Osteocyte (in vitro differentiated cells): ENCODE measurements around the gene RAB6A. TPM values are rescaled to one million over a fixed set of nuclear protein-coding genes. Genes with fewer than 3 reads are reported as not detected.
"Not testable (repeated sequence)": the region's sequence is repeated elsewhere in the genome, so short reads cannot be mapped to it uniquely, and the experiment has no call there.

Experiments
- DNase-seq: peaks from one replicate; pipeline ENCODE4 v3.0.0; 2021; ENCODE audit warnings: mixed read lengths; ENCODE audit not compliant: unreplicated experiment; ENCODE audit errors: extremely low spot score
- H3K27ac Mint-ChIP-seq: one replicate; pipeline ENCODE4 v1.8.0; 2021; ENCODE audit warnings: mild to moderate bottlenecking, mixed read lengths; ENCODE audit not compliant: unreplicated experiment
- H3K27me3 Mint-ChIP-seq: one replicate; pipeline ENCODE4 v1.8.0; 2021; ENCODE audit warnings: mixed read lengths; ENCODE audit not compliant: unreplicated experiment
- H3K36me3 Mint-ChIP-seq: one replicate; pipeline ENCODE4 v1.8.0; 2021; ENCODE audit warnings: mixed read lengths; ENCODE audit not compliant: unreplicated experiment
- H3K4me1 Mint-ChIP-seq: one replicate; pipeline ENCODE4 v1.8.0; 2021; ENCODE audit warnings: mixed read lengths; ENCODE audit not compliant: unreplicated experiment
- H3K4me3 Mint-ChIP-seq: one replicate; pipeline ENCODE4 v1.8.0; 2021; ENCODE audit warnings: mild to moderate bottlenecking, moderate library complexity, mixed read lengths; ENCODE audit not compliant: unreplicated experiment
- H3K9me3 Mint-ChIP-seq: one replicate; pipeline ENCODE4 v1.8.0; 2021; ENCODE audit warnings: mixed read lengths; ENCODE audit not compliant: unreplicated experiment
- total RNA-seq: library from RNA; stranded (reverse); gene quantifications from 2 replicates; pipeline ENCODE4 v1.2.1, GENCODE V29; 2021
- TF ChIP-seq, protein P1 (sequence below): fragments of 200-600 bp; sonication (generic); IDR thresholded peaks from 2 replicates; pipeline ENCODE4 v1.5.0; 2021; ENCODE audit warnings: antibody characterized with exemption, mild to moderate bottlenecking, moderate library complexity

Gene RAB6A
- total RNA-seq, 1 donor from 2014 or later = 145 TPM

DNA sequence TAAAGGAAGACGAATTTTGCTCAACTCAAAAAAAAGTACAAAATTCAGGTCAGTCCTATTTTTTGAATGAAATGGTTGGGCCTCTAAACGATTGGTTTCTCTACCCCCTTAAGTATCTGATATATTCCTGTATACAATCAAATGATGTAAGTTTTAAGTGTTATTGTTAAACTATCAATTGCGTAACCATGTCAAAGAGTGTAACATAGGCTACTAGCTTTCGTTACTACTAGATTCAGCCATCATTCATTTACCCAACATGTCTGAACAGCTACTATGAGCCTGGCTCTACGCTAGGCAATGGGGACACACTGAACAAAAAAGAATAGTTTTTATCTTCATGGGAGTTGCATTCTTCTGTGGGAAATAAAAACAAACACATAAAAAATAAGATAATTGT lies 3.3 kb downstream of the RAB6A start:
- DNase-seq = no peak
- Mint-ChIP-seq H3K9me3 (no peaks in the 10 kb centered on the region), H3K36me3 (peaks cover 4% of the 10 kb centered on the region), H3K27me3 (no peaks in the 10 kb centered on the region), H3K4me3 (peak overlapping the region; percentile 23), H3K4me1 (peaks cover 36% of the 10 kb centered on the region), H3K27ac (no peak overlapping the region)
- TF ChIP-seq, protein P1, sequence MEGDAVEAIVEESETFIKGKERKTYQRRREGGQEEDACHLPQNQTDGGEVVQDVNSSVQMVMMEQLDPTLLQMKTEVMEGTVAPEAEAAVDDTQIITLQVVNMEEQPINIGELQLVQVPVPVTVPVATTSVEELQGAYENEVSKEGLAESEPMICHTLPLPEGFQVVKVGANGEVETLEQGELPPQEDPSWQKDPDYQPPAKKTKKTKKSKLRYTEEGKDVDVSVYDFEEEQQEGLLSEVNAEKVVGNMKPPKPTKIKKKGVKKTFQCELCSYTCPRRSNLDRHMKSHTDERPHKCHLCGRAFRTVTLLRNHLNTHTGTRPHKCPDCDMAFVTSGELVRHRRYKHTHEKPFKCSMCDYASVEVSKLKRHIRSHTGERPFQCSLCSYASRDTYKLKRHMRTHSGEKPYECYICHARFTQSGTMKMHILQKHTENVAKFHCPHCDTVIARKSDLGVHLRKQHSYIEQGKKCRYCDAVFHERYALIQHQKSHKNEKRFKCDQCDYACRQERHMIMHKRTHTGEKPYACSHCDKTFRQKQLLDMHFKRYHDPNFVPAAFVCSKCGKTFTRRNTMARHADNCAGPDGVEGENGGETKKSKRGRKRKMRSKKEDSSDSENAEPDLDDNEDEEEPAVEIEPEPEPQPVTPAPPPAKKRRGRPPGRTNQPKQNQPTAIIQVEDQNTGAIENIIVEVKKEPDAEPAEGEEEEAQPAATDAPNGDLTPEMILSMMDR = no peak

- Mint-ChIP-seq H3K9me3 (no peaks in the 10 kb centered on the region), H3K27ac (no peak overlapping the region), H3K4me3 (no peak overlapping the region), H3K36me3 (peaks cover 6% of the 10 kb centered on the region), H3K27me3 (no peaks in the 10 kb centered on the region), H3K4me1 (peaks cover 48% of the 10 kb centered on the region)
- TF ChIP-seq, protein P1 = no peak
- no peak for DNase-seq
Measured at GRCh38 chr11:73755670-73756069, 5.2 kb downstream of the RAB6A start.

GRCh38 chr11:73753938-73754337 lies 6.9 kb downstream of the RAB6A start:
- H3K27ac Mint-ChIP-seq = no peak overlapping the region
- TF ChIP-seq, protein P1 = no peak
- peaks cover 52% of the 10 kb centered on the region for H3K4me1 Mint-ChIP-seq
- no peaks in the 10 kb centered on the region for H3K27me3 Mint-ChIP-seq
- peaks cover 6% of the 10 kb centered on the region for H3K36me3 Mint-ChIP-seq
- DNase-seq = no peak
- H3K4me3 Mint-ChIP-seq = no peak overlapping the region
- H3K9me3 Mint-ChIP-seq = no peaks in the 10 kb centered on the region

DNA sequence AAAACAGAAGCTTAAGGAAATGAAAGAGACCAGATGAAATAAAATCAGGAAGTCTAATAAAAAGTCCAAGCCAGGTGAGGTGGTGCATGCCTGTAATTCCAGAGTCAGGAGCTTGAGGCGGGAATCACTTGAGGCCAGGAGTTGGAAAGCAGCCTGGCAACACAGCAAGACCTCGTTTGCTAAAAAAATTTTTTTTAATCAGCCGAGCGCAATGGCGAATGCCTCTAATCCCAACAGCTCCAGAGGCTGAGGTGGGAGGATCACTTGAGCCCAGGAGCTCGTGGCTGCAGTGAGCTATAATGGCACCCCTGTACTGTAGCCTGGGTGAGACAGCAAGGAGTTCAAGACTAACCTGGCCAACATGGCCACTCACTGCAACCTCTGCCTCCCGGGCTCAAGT lies 8.0 kb downstream of the RAB6A start:
- H3K4me3 Mint-ChIP-seq = no peak overlapping the region
- no peak for DNase-seq
- peaks cover 6% of the 10 kb centered on the region for H3K36me3 Mint-ChIP-seq
- no peak overlapping the region for H3K27ac Mint-ChIP-seq
- H3K27me3 Mint-ChIP-seq = no peaks in the 10 kb centered on the region
- peaks cover 45% of the 10 kb centered on the region for H3K4me1 Mint-ChIP-seq
- H3K9me3 Mint-ChIP-seq = no peaks in the 10 kb centered on the region
- TF ChIP-seq, protein P1 = no peak

DNA sequence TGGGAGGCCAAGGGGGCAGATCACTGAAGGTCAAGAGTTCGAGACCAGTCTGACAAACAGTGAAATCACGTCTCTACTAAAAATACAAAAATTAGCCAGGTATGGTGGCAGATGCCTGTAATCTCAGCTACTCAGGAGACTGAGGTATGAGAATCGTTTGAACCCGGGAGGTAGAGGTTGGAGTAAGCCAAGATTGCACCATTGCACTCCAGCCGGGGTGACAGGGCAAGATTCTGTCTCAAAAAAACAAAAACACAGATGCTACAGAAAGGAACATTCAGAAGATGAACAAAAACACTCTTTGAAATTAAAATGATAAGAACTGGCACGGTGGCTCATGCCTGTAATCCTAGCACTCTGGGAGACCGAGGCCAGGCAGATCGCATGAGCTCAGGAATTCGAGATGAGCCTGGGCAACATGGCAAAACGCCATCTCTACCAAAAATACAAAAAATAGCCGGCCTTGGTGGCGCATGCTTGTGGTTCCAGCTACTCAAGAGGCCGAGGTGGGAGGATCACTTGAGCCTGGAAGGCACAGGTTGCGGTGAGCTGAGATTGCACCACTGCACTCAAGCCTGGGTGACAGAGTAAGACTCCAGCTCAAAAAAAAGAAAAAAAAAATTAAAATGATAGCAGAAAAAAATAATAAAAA lies 8.5 kb downstream of the RAB6A start:
- Mint-ChIP-seq H3K4me3 (no peak overlapping the region), H3K36me3 (peaks cover 6% of the 10 kb centered on the region), H3K9me3 (no peaks in the 10 kb centered on the region), H3K27ac (no peak overlapping the region), H3K4me1 (peaks cover 44% of the 10 kb centered on the region), H3K27me3 (no peaks in the 10 kb centered on the region)
- DNase-seq = no peak
- TF ChIP-seq, protein P1 = no peak

GRCh38 chr11:73750862-73751261 lies 10.0 kb downstream of the RAB6A start:
- not testable (repeated sequence) for H3K27ac Mint-ChIP-seq, H3K9me3 Mint-ChIP-seq, H3K27me3 Mint-ChIP-seq, H3K4me3 Mint-ChIP-seq, DNase-seq, H3K36me3 Mint-ChIP-seq
- H3K4me1 Mint-ChIP-seq = peaks cover 37% of the 10 kb centered on the region
